GM19240 (cell line): Measurements from ENCODE around the gene RPL35.

Source experiments
- DNase-seq: peaks from one replicate; pipeline ENCODE4 v3.0.0; 2011; ENCODE audit warnings: low spot score; ENCODE audit not compliant: insufficient read length

RPL35 gene

DNA sequence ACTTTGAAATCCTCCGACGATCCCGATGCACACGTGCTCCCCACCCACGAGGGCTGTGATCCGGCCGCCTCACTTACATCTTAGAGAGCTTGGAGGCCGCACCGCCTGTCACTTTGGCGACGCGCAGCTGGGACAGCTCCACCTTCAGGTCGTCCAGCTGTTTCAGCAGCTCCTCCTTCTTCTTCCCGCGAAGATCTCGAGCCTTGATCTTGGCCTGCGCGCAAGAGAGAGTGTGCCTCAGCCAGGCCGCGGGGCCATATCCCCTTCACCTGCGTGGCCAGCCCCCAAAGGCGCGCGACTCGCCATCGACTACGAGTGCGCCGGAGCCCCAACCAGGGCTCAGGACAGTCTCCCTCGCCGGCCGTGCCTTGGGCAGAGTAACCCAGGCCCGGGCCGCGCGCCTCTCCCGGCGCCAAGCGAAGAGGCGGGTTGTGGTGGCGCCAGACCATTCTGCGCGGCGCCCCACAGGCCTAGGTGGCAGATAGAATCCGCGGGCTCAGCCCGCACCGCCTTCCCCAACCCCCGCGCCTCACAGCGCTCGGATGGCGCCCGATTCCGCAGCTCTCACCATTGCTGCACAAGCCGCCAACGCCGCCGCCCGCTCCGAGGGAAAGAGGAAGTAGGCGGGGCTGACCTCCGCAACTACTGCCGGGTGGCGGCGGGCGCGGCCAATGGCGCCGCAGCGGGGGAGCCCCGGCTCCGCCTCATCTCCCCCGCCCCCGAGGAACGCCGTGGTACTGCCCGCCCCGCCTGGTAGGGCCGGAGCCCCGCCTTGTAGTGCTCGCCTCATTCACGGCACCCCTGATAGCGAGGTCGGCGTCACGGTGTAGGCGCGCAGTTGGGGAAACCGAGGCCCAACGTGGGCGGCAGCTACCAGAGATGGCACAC lies at the start of gene RPL35, which contains the start of gene ARPC5L:
TSS of gene RPL35 (minus strand) at position 616 of the 888 bp plus-strand sequence. CDS start at position 571, 45 bp downstream.
TSS of gene ARPC5L (plus strand) at position 789 of the 888 bp plus-strand sequence. CDS start 7,161 bp downstream, outside the sequence.
- peak; percentile 89 for DNase-seq

DNA sequence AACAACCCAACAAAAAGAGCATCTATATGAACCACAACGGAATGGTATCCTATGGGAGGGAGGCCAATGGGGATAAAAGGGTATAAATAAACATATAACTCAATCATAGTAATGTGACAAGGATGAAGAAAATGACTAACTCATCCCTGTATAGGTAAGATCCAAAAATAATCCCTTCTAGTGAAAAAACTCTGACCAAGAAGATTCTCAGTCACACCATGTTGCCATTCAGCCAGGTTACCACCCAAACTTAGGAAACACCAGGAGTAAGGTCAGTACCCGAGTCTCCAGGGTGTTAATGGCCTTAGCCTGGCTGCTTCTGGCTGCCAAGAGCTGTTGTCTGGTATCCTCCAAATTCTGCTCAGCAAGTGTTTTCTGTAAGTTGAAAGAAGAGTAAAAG lies 46.3 kb upstream of the RPL35 start:
- no peak for DNase-seq

DNA sequence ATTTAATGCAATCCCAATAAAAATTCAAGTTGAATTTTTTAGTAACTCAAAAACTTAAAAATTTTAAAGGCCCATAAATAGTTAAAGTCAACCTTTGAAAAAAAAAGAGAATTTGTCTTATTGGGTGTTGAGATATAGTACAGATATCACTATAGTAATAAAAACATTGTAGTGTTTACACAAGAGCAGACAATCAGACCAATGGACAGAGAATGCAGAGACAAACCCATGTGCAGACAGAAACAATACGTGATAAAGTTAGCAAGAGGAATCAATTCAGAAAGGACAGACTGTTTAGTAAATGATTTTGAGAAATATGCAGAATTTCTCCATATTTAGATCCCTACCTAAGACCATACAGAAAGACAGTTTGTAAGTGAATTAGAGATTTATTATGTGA lies 45.2 kb upstream of the RPL35 start:
- DNase-seq = no peak

DNA sequence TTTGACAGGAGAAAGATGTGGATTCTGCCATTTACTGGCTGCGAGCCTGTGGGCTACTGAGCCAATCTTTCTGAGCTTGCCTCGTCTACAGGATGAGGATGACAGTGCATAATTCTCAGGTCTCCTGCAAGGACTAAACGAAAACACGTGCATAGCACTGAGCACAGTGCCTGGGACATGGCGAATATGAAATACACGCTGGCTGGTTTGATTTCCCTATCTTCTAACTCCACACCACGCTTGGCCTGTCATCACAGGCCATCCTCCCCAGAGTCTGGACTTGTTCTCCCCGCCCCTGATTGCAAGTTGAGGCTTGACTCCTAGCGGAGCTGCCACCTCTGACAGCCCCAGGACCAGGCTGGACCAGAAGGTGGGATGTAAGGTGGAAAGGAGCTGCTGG lies 38.1 kb upstream of the RPL35 start:
- no peak for DNase-seq

DNA sequence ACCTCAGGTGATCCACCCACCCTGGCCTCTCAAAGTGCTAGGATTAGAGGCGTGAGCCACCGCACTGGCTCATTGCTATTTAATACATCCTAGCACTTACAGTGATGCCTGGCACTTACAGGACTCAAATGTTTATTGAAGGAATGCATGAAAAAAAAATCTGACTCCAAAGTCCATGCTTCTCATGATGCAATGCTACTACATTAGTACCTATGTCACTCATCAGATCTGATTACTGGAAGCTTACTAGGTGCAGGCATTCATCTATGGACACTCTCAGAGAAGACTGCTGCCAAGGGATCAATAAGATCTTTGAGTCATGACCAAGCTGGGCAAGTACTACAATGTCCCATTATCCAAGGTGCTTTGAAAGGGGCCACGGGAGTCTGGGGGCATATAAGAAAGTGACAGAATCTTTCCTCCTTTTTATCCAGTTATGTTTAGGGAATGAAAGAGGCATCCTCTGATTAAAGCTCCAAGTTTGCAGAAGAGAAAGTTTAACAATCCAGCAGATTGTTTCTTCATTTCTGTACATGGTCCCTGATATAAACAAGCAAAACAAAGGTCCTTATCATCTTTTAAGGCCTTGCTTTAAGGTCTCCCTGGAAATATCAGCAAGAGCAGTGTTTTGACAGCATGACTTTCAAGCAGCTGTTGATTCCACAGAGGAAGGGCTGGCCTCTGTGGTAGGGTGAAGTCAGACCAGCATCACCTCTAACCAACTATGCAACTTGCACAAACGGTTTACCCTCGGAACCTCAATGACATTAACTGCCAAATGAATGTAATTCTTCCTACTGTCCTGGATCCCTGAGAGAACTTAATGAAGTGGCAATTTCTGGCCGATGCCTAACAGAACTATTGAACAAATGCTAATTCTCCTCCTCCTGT lies 36.1 kb upstream of the RPL35 start:
- DNase-seq = no peak

DNA sequence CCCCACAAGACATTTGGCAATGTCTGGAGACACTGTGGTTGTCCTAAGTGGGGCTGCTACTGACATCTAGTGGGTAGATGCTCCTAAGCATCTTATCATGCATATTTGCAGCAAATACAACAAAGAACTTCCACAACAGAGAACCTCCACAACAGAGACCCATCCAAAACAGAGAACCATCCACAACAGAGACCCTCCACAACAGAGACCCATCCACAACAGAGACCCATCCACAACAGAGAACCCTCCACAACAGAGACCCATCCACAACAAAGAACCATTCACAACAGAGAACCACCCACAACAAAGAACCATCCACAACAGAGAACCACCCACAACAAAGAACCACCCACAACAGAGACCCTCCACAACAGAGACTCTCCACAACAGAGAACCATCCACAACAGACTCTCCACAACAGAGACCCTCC lies 33.0 kb upstream of the RPL35 start:
- no peak for DNase-seq

DNA sequence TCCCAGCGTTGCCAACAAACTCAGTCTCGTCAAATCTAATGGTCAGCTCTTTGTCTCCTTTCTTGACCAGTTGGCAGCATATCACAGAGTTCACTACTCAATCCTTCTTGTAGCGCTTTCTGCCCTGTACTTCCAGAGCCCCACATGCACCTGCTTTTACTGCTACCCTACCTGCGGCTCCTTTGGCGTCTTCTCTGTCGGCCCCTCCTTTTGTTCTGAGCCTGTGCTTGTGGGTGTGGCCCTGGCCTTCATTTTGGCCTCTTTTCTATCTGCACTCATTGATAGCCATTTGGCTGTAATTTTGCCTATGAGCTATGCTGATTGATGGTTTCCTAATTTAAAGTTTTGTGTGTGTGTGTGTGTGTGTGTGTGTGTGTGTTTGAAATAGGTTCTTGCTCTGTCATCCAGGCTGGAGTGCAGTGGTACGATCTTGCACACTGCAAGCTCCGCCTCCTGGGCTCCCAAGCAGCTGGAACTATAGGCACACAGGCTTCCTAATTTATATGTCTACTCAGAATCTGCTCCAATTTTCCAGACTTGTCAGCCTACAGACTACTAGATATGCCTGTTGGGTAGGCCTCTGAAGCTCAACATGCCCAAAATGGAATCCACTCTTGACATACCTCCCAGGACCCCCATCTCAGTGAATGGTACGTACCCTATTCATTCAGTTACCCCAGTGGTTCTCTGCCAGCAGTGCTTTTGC lies 32.4 kb upstream of the RPL35 start:
- no peak for DNase-seq

DNA sequence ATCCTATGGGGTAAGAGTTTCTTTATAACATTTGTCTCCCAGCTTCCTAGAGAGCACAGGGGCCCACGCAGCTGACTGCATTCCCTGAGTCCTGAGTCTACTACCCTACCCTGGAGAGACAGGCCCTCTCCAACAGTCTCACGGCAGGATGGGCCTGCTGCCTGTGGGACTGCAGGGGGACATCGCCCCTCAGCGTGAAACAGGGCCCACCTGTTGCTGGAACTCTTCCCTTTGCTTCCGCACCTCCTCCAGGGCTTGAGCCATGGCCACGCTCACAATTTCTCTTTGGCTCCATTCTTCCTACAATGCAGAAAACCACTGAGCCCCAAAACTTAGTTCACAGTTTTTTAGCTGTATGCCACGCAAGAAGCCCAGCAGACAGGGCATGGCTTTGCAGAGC lies 28.4 kb upstream of the RPL35 start:
- DNase-seq = no peak

DNA sequence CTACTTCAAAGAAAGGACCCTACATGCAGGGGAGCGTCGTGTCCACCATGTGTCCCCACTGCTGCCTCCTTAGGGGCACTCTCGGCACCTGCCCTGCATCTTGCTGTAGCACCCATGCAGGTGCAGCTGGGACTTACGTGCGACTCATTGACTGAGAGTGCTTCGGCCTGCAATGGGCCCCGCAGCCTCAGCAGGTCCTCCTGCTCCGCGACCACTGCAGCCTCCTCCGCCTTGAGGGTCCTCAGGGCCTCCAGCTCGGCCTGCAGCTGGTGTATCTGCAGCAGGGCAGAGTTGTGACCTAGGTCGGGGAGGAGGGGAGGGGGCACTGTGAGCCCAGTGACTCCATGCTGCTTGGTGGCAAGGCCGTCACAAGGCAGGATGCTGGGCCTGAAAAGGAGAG lies 27.2 kb upstream of the RPL35 start:
- DNase-seq = no peak

DNA sequence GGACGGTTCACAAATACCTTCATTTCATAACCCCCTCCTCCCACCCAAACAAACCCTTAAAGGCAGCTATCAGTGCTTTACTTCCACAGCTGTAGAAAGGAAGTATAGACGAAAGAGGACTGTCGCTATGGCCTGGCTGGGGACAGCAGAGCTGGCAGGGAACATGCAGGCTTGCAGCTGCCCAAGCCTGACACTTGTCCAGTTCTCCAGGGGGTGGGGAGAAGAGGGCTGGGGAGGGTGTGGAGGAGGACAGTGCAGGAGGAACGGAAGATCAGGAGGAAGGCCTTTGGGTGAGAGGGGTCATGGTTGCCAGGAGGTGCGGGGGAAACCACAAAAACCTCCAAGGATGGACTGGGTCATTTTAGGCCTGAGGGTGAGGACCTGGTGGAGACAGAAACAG lies 26.1 kb upstream of the RPL35 start:
- DNase-seq = no peak

DNA sequence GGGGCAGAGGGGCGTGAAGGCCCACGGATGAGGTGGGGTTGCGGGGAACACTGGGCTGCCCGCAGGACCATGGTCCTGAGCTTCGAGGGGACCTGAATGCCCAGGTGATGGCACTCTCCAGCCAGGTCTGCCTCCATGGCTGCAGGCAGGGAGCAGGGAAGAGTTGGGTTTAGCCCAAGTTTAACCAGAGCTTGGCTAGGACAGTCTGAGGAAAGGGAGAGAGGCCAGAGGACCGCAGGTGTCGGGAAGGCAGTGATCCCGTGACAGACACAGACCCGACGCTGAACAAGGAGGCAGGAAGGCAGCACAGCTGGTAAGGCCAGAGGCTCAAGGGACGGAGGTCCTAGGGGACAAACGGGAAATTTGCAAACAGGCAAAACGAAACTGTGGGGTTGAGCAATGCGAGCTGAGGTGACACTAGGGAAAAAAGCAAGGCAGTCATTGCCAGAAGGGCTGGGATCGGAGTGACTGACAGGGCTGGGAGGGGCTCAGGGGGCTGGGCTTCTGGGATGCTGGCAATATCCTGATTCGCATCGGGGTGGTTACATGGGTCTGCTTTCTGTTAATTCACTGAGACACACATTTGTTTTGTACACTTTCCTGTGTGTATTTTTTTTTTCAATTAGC lies 25.2 kb upstream of the RPL35 start:
- no peak for DNase-seq

DNA sequence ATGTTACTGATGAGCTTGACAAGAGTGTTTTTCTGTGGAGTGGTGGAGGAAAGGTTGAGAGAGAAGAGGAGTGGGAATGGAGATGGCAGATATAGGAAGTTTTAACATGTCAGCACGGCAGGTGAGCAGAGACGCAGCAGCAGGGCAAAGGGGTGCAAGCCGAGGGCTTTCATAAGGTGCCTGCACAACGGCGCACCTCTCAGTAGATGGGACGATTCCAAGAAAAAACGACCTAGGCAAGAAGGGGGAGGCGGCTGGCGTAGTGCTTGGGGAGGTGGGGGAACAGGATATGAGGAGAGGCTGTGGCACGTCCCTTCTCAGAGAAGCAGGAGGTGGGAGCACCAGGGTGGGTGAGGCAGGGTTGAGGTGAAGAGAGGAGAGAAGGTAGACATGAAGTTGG lies 24.7 kb upstream of the RPL35 start:
- no peak for DNase-seq

DNA sequence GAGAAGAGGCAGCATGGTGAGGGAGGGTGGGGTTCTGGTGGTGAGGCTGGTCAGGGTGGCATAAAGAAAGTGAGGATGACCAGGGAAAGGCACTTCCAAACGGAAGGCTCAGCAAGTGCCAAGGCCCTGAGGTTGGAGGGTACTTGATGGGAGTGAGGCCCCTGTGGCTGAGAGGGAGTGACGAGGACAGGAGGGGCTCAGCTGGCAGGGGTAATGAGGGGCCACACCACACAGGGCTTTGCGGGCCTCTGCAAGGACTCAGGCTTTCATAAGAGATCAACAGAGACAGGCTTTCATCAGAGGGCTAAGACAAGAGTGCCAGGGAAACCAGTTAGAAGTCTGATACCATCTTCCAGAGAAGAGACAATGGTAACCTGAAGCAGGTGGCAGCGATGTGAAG lies 23.8 kb upstream of the RPL35 start:
- no peak for DNase-seq

DNA sequence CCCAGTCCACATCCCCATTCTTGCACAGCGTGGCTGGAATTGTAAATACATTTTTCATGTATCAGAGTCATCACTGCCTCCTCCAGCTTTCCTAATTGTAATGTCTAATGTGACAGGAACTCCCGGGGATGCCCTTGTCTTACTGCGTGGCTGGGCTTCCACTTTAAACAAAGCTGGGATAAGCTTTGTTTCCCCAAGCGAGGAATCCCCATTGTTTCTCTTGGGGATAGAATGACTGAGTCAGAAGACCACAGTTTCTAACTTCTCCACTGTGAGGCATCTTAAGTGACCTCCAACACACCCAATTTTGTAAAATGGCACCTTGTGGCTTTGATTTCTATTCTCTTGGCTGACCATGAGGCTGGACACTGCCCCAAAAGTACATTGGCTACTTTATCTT lies 22.6 kb upstream of the RPL35 start:
- DNase-seq = no peak

DNA sequence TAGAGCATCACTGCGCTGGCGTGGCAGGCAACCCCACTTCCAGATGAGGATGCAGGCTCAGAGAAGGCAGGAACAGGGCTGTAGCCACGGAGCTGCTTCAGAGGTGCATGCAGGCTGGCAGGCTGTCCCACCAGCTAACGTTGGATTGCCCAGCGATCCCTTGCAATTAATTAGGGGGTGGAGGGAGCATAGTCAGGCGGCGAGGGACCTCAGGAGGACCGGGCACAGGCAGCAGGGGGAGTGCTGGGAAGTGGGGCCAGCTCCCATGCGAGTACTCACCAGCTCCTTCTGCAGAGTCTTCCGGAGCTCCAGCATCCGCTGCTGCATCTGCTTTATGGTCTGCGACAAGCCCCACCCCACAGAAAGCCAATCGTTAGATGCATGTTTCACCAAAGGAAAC lies 20.5 kb upstream of the RPL35 start:
- no peak for DNase-seq

DNA sequence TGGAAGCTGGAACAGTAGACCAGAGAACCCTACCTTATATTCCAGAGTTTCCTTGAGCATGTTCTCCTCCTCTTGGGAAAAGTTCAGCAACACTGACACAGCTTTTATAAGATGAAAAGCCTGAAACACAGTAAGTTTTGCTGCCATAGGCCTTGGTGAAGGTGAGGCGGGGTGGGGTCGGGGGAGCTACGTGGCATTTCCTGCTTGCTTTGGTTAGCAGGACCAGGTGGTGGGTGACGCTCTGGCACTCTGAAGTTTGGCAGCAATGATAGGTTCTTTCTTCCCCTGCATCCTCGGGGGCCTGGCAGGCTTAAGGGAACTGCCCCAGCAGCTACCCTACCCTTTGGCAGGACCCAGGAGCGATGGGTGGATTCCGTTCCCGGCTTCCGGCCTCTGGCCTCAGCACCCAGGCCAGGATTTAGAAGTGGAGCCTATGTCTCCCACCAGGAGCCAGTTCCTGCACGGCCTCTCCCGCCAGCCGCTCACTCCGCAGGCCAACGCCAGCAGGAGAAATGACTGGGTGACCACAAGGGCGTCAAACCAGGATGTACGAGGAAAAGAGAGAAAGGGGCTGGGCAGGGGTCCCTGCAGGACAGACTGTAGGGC lies 19.5 kb upstream of the RPL35 start:
- DNase-seq = no peak

DNA sequence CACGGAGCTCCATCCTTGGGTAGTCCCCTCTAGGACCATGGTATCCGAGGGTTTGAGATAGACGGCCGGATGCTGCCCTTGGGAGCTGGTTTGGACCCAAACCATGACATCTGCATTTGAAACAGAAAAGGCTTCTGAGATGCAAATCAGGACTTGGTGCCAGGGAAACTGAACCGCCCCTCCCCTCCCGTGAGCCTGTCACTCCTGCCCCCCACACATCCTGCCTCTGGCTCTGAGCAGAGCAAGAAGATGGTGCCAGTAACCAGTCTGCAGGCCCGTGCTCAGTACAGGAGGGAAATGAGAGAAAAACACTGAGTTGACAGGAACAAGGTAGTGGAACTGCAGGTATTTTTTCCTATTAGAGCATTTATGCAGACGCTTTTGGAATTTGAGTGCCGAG lies 18.7 kb upstream of the RPL35 start:
- DNase-seq = no peak

DNA sequence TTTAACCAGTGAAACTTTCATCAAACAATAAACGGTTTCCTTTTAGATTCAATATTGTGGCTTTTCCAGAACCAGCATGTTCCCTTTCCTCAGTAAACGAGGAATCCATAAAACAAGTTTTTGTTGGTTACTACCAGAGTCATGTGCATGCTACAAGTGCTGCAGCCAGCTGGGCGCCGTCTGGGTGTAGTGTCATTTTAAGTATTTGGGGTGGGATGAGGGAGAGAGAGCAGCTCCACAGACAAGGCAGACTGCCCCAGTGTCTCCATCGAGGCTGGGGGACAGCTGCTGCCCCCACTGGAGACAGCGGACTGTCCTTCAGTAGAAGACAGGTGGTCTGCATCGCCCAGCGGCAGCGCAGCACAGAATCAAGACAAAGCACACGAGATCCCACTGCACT lies 17.5 kb upstream of the RPL35 start:
- no peak for DNase-seq

DNA sequence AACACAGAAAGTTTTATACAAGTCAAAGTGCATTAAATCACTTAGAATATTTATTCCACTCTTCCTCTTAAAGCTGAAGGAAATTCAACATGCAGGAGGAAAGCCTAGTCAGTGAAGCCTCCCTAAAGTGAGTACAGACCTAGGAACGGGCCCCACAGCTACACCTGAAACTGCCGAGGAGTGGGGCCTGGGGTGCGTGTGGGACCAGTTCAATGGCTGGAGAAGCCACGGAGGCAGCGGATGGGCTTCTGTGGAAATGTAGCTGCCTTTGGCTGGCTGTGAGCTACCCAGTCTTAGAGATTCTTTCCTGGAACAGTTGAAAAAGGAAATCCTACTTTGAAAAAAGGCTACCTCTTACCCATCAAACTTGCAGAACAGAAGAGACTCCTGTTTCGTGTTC lies 16.8 kb upstream of the RPL35 start:
- no peak for DNase-seq

DNA sequence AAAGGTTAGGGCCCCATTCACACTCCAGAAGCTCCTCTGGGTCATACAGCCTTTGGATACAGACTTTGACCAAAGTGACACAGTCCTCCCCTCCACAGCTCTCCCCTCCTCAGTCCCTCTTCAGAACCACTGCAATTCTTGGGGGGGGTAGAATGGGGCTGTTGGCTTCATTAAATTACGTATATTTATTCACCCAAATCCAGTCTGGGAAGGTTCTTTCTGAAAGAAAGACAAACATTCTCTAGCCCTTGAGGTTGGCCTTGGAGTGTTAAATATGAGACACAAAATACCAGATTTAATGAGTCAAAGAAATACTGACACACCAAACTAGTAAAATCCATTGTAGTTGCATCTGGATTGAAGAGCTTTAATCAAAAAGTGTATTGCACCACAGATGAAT lies 16.3 kb upstream of the RPL35 start:
- no peak for DNase-seq
